Adrenal gland (tissue), 12 donors: ENCODE measurements around the gene BEX1. TPM values are rescaled to one million over a fixed set of nuclear protein-coding genes. Genes with fewer than 3 reads are reported as not detected.
"Not testable (repeated sequence)": the region's sequence is repeated elsewhere in the genome, so short reads cannot be mapped to it uniquely, and the experiment has no call there.

Source experiments
- DNase-seq, 7 donors: peaks; one replicate each; pipeline ENCODE4 v3.0.0-alpha.2; 2019 to 2020
- H3K27ac ChIP-seq, 5 donors: fragments of 200-600 bp; sonication (generic) in 4 of 5; 1 replicate in 3 of 5; 2 replicates in 2 of 5; pipeline versions ENCODE4 v1.5.1 to v1.8.0; 2016 to 2020; ENCODE audit warnings: mild to moderate bottlenecking in 1 of 5
- H3K27me3 ChIP-seq: fragments of 200-600 bp; 2 replicates; pipeline ENCODE4 v1.8.0; 2021
- H3K36me3 ChIP-seq, 2 donors: fragments of 200-600 bp; replicated peaks in 1 of 2; 1 replicate in 1 of 2; 2 replicates in 1 of 2; pipeline versions ENCODE4 v1.5.1 to v1.8.0; 2018 to 2022
- H3K4me1 ChIP-seq, 2 donors: fragments of 200-600 bp; replicated peaks in 1 of 2; 1 replicate in 1 of 2; 2 replicates in 1 of 2; pipeline versions ENCODE4 v1.5.1 to v1.8.0; 2018 to 2021
- H3K4me3 ChIP-seq, 4 donors: fragments of 200-600 bp; sonication (generic) in 3 of 4; one replicate each; pipeline ENCODE4 v1.5.1; 2016 to 2018
- H3K9me3 ChIP-seq, 3 donors: fragments of 200-600 bp; sonication (generic) in 1 of 3; replicated peaks in 1 of 3; 1 replicate in 2 of 3; 2 replicates in 1 of 3; pipeline versions ENCODE4 v1.5.1 to v1.8.0; 2016 to 2021
- POLR2A ChIP-seq, 2 donors: fragments of 450-650 bp; IDR thresholded peaks; one replicate each; pipeline ENCODE4 v1.6.1; 2017; ENCODE audit warnings: antibody characterized with exemption in 2 of 2, mild to moderate bottlenecking in 2 of 2, moderate library complexity in 1 of 2
- WGBS, 4 donors: extraction: QIAGEN DNeasy Blood & Tissue Kit in 2 of 4; methylation state at CpG; one replicate each; pipeline versions ENCODE4 v1.1.5 to v1.1.7; 2013 to 2017; 5-methylcytosine and 5-hydroxymethylcytosine counted together
- intact Hi-C, 2 donors: fragments of 100-400 bp; cut with DNase I; formaldehyde crosslinking; loops; one replicate each; pipeline versions ENCODE4 v1.14.1 to v1.15.0; 2022 to 2023
- polyA plus RNA-seq, 3 donors: library from polyadenylated mRNA; stranded (reverse); fragments of 200-250 nt in 2 of 3; fragments of 350-450 nt in 1 of 3; fragmentation: Illumina TruSeq in 1 of 3; extraction: RNeasy Lipid Tissue Mini Kit (QIAGEN cat#74804) in 1 of 3; gene quantifications; one replicate each; pipeline ENCODE4 v1.2.3, GENCODE V29; 2013 to 2014
- total RNA-seq, 9 donors: library from RNA; depleted of rRNA in 4 of 9; stranded (reverse); fragments of >200 nt in 4 of 9; fragments of 120-200 nt in 1 of 9; fragmentation: NEBNext Ultra II Directional in 1 of 9; extraction: Animal tissue kit (Norgen Biotek cat#: 25700) in 1 of 9; gene quantifications; one replicate each; pipeline versions ENCODE4 v1.1.0 to v1.2.4, GENCODE V29; 2013 to 2023
- TF ChIP-seq, protein P1 (sequence below), 6 experiments: fragments of 450-650 bp in 4 of 6; fragments of 200-600 bp in 2 of 6; sonication (generic) in 1 of 6; IDR thresholded peaks; 1 replicate in 5 of 6; 2 replicates in 1 of 6; pipeline versions ENCODE4 v1.5.1 to v1.8.0; 2016 to 2021; ENCODE audit warnings: antibody characterized with exemption in 6 of 6, mild to moderate bottlenecking in 2 of 6, moderate library complexity in 1 of 6
- donor health status: healthy with polysubstance abuse.
- donor health status: Bipolar disorder and iron deficiency.
- donor health status: DM: yes; HTN: yes; CAD: no.
- donor health status: DM: no; HTN: no; CAD: no.
- donor health status: DM: no; HTN: no; CAD: no.
- donor health status: DM: yes; HTN: yes; CAD: no.

BEX1 gene
- total and polyA plus RNA-seq, 12 donors, result 1.4 to 153 (median 25.8) TPM

DNA sequence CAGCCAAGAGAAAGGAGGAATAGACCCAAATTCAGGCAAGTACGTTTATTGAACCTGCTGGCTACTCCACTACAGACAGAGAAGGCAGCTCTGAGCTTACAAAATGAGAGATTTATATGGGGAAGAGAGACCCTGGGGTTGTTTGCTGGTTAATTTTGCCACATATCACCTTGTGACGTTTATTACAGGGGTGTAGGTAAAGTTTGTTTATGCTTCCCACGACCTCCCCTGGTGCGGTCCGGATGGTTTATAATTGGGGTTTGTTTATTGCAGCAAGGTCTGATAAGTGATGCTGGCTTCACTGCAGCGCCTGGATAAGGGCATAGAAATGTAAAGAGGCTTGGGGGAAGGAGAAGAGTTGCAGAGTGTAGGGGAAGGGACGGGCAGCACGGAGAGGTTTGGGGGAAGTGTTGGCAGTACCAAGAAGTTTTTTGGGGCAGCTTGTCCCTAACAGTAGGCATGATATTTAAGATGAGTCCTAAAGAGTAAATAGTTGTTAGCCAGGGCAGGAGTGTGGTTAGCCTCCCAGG, 12.6 kb downstream of the BEX1 start:
- Histone ChIP-seq H3K4me3 (no peak overlapping the region), H3K27me3 (no peaks in the 10 kb centered on the region), H3K9me3 (no peaks in the 10 kb centered on the region), H3K36me3 (no peaks in the 10 kb centered on the region), H3K27ac (no peak overlapping the region), H3K4me1 (no peaks in the 10 kb centered on the region)
- 18 to 44% (median 28%) methylated on average over 8 of the region's 8 CpGs for WGBS, 4 donors
- intact Hi-C loops, result no loop called here
- DNase-seq, result no peak
- no peak for TF ChIP-seq POLR2A (IDR thresholded peaks at IDR 0.05)
- TF ChIP-seq, protein P1, sequence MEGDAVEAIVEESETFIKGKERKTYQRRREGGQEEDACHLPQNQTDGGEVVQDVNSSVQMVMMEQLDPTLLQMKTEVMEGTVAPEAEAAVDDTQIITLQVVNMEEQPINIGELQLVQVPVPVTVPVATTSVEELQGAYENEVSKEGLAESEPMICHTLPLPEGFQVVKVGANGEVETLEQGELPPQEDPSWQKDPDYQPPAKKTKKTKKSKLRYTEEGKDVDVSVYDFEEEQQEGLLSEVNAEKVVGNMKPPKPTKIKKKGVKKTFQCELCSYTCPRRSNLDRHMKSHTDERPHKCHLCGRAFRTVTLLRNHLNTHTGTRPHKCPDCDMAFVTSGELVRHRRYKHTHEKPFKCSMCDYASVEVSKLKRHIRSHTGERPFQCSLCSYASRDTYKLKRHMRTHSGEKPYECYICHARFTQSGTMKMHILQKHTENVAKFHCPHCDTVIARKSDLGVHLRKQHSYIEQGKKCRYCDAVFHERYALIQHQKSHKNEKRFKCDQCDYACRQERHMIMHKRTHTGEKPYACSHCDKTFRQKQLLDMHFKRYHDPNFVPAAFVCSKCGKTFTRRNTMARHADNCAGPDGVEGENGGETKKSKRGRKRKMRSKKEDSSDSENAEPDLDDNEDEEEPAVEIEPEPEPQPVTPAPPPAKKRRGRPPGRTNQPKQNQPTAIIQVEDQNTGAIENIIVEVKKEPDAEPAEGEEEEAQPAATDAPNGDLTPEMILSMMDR (IDR thresholded peaks at IDR 0.05), result no peak

DNA sequence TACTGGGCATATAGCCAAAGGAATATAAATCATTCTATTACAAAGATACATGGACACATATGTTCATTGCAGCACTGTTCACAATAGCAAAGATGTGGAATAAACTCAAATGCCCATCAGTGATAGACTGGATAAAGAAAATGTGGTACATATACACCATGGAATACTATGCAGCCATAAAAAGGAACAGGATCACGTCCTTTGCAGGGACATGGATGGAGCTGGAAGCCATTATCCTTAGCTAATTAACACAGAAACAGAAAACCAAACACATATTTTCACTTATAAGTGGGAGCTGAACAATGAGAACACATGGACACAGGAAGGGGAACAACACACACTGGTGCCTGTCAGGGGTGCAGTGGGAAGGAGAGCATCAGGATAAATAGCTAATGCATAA, 30.6 kb downstream of the BEX1 start:
- WGBS, 4 donors, result 38 to 63% (median 54%) methylated on average over 1 of the region's 1 CpG
- H3K4me1 ChIP-seq, H3K4me3 ChIP-seq, DNase-seq, H3K36me3 ChIP-seq, H3K9me3 ChIP-seq, H3K27ac ChIP-seq, H3K27me3 ChIP-seq, intact Hi-C loops: not testable (repeated sequence)

DNA sequence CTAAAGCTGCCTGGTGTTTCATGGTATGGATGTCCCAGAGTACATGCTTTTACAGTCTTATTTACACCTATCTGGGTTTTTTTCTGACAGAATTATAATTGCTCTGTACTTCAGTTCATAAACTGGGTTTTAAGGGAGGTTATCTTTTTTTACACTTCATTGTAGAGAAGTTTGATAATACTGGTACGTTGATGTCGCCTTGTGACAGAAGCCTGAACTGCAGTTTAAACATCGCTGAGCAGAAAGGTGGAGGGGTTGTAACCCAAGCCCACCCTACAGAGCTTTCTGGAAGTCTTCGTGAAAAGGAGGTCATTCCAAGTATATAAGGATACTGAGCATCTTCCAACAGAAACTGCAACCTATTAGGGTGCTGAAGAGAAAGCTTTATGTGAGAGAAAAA, 46.4 kb downstream of the BEX1 start:
- 29 to 53% (median 41%) methylated on average over 4 of the region's 4 CpGs for WGBS, 4 donors

DNA sequence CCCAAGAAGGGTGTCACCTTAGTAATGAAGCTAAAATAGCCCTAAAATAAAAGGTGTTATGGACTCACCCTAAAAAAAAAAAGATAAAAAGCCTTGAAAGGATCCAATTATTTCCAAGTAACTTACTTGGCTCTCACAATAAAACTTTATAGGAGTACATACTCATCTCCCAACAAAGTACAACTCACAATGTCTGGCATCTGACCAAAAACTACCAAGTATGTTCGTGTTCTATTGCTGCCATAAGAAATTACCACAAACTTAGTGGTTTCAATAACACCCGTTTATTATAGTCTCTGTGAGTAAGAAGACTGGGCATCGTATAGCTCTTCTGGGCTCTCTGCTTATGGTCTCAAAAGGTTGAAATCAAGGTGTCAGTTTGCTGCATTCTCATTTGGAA, 51.0 kb downstream of the BEX1 start:
- H3K36me3 ChIP-seq, result no peaks in the 10 kb centered on the region
- no peaks in the 10 kb centered on the region for H3K4me1 ChIP-seq
- intact Hi-C loops, result no loop called here
- H3K27ac ChIP-seq, result no peak overlapping the region
- no peak for DNase-seq
- 64 to 78% (median 74%) methylated on average over 3 of the region's 3 CpGs for WGBS, 4 donors
- no peaks in the 10 kb centered on the region for H3K9me3 ChIP-seq
- H3K27me3 ChIP-seq, result no peaks in the 10 kb centered on the region
- TF ChIP-seq POLR2A (IDR thresholded peaks at IDR 0.05), result no peak
- TF ChIP-seq, protein P1 (IDR thresholded peaks at IDR 0.05), result no peak
- no peak overlapping the region for H3K4me3 ChIP-seq

More for the DNA sequence above, 46.4 kb downstream of the BEX1 start:
- no peaks in the 10 kb centered on the region for H3K36me3 ChIP-seq
- TF ChIP-seq POLR2A (IDR thresholded peaks at IDR 0.05), result no peak
- TF ChIP-seq, protein P1 (IDR thresholded peaks at IDR 0.05), result no peak
- no peak overlapping the region for H3K27ac ChIP-seq
- H3K9me3 ChIP-seq, result no peaks in the 10 kb centered on the region
- no peaks in the 10 kb centered on the region for H3K4me1 ChIP-seq
- no peak overlapping the region for H3K4me3 ChIP-seq
- H3K27me3 ChIP-seq, result no peaks in the 10 kb centered on the region
- intact Hi-C loops, result no loop called here
- DNase-seq, result no peak

Other genes starting within 250 kb of the BEX1 start
- gene RAB40AL, start 126.9 kb downstream of the BEX1 start, total RNA-seq, result 1 to 10 TPM in 2 of 9 donors, under 1 TPM in 3, not detected in 4; 0.80 to 3.1 (median 0.97) TPM
- 1 to 10 TPM in 1 of 3 donors, under 1 TPM in 1, not detected in 1; 0.20 to 1.5 TPM for gene RAB40AL, start 126.9 kb downstream of the BEX1 start, polyA plus RNA-seq
- gene NXF3, start 29.0 kb upstream of the BEX1 start, total RNA-seq, result 1 to 10 TPM in 5 of 9 donors, under 1 TPM in 3, not detected in 1; 0.06 to 5.9 (median 1.3) TPM
- gene NXF3, start 29.0 kb upstream of the BEX1 start, polyA plus RNA-seq, result 1 to 10 TPM in 2 of 3 donors, under 1 TPM in 1; 0.53 to 2.7 (median 2.2) TPM
- 100 to 1,000 TPM in 1 of 9 donors, 10 to 100 TPM in 8; 24.5 to 150 (median 62.3) TPM for gene BEX4, start 150.9 kb upstream of the BEX1 start, total RNA-seq
- 100 to 1,000 TPM in 1 of 3 donors, 10 to 100 TPM in 2; 66.0 to 143 (median 68.7) TPM for gene BEX4, start 150.9 kb upstream of the BEX1 start, polyA plus RNA-seq
- 100 to 1,000 TPM in 1 of 9 donors, 10 to 100 TPM in 8; 54.5 to 156 (median 63.9) TPM for gene TCEAL8, start 191.0 kb upstream of the BEX1 start, total RNA-seq
- 100 to 1,000 TPM in 1 of 3 donors, 10 to 100 TPM in 2; 46.3 to 137 (median 64.0) TPM for gene TCEAL8, start 191.0 kb upstream of the BEX1 start, polyA plus RNA-seq
- gene TCEAL5, start 212.6 kb upstream of the BEX1 start, total RNA-seq, result 1 to 10 TPM in 3 of 9 donors, under 1 TPM in 2, not detected in 4; 0.40 to 4.3 (median 1.4) TPM
- 10 to 100 TPM in 2 of 3 donors, 1 to 10 TPM in 1; 3.0 to 14.5 (median 12.6) TPM for gene TCEAL5, start 212.6 kb upstream of the BEX1 start, polyA plus RNA-seq
- 100 to 1,000 TPM in 2 of 9 donors, 10 to 100 TPM in 7; 29.4 to 118 (median 56.9) TPM for gene BEX2, start 246.8 kb upstream of the BEX1 start, total RNA-seq
- gene BEX2, start 246.8 kb upstream of the BEX1 start, polyA plus RNA-seq, result 10 to 100 TPM; 50.0 to 99.7 (median 52.3) TPM